ENCODE data around the gene DRD1. TPM values are rescaled to one million over a fixed set of nuclear protein-coding genes. Genes with fewer than 3 reads are reported as not detected.

Gene DRD1
- polyA plus RNA-seq, 1 experiment, result not detected

GRCh38 chr5:175394601-175395000, 49.4 kb downstream of the DRD1 start:
- Histone ChIP-seq H3K36me3 (ENCODE audit: control insufficient read depth, insufficient read depth, low read length) (no peaks in the 10 kb centered on the region), H3K27me3 (ENCODE audit: control insufficient read depth, insufficient read depth, low read length) (no peaks in the 10 kb centered on the region), H3K4me3 (ENCODE audit: low read depth, low read length) (no peak overlapping the region)
- no peak for TF ChIP-seq CTCF (IDR thresholded peaks at IDR 0.05; ENCODE audit: insufficient read depth, low read depth, low read length)
- DNase-seq (ENCODE audit: low read depth), result no peak
- POLR2A ChIA-PET, result no interaction called here
- CTCF ChIA-PET, result no interaction called here

- ChIA-PET CTCF (no interaction called here), POLR2A (no interaction called here)
- Histone ChIP-seq H3K4me3 (ENCODE audit: low read depth, low read length) (no peak overlapping the region), H3K36me3 (ENCODE audit: control insufficient read depth, insufficient read depth, low read length) (no peaks in the 10 kb centered on the region), H3K27me3 (ENCODE audit: control insufficient read depth, insufficient read depth, low read length) (no peaks in the 10 kb centered on the region)
- no peak for TF ChIP-seq CTCF (IDR thresholded peaks at IDR 0.05; ENCODE audit: insufficient read depth, low read depth, low read length)
- no peak for DNase-seq (ENCODE audit: low read depth)
Observed at GRCh38 chr5:175393897-175394296, 50.1 kb downstream of the DRD1 start.

GRCh38 chr5:175392236-175392635, 51.7 kb downstream of the DRD1 start:
- no peak for TF ChIP-seq CTCF (IDR thresholded peaks at IDR 0.05; ENCODE audit: insufficient read depth, low read depth, low read length)
- ChIA-PET CTCF (no interaction called here), POLR2A (no interaction called here)
- H3K36me3 ChIP-seq (ENCODE audit: control insufficient read depth, insufficient read depth, low read length), result no peaks in the 10 kb centered on the region
- H3K4me3 ChIP-seq (ENCODE audit: low read depth, low read length), result no peak overlapping the region
- H3K27me3 ChIP-seq (ENCODE audit: control insufficient read depth, insufficient read depth, low read length), result no peaks in the 10 kb centered on the region
- no peak for DNase-seq (ENCODE audit: low read depth)

- Histone ChIP-seq H3K36me3 (ENCODE audit: control insufficient read depth, insufficient read depth, low read length) (no peaks in the 10 kb centered on the region), H3K4me3 (ENCODE audit: low read depth, low read length) (no peak overlapping the region), H3K27me3 (ENCODE audit: control insufficient read depth, insufficient read depth, low read length) (no peaks in the 10 kb centered on the region)
- no peak for DNase-seq (ENCODE audit: low read depth)
- ChIA-PET POLR2A (no interaction called here), CTCF (no interaction called here)
- no peak for TF ChIP-seq CTCF (IDR thresholded peaks at IDR 0.05; ENCODE audit: insufficient read depth, low read depth, low read length)
Observed at GRCh38 chr5:175390352-175391083, 53.5 kb downstream of the DRD1 start.

Other genes with a start within 250 kb of the DRD1 start
- 89.9 and 103 TPM in 2 replicates for gene SFXN1, start 34.4 kb upstream of the DRD1 start, polyA plus RNA-seq (2011; rRNA removed)
- gene HRH2, start 213.9 kb upstream of the DRD1 start, polyA plus RNA-seq (2011; rRNA removed), result not detected in 2 replicates